ENCODE results near the gene BICRA.

GRCh38 chr19:47580397-47580796, 28.5 kb upstream of the BICRA start:
- no peak for TF ChIP-seq POLR2A (IDR thresholded peaks at IDR 0.05; ENCODE audit: low read depth, low read length)
- TF ChIP-seq POLR2AphosphoS5 (IDR thresholded peaks at IDR 0.05; ENCODE audit: low read depth, low read length): no peak
- TF ChIP-seq TAF1 (IDR thresholded peaks at IDR 0.05; ENCODE audit: low read depth, low read length): no peak
